Thyroid gland (tissue), 4 donors: Measurements from ENCODE around the gene ZC3H6.

ENCODE experiments used
- POLR2A ChIP-seq, 2 donors: fragments of 450-650 bp; IDR thresholded peaks; one replicate each; pipeline ENCODE4 v1.6.1; 2017; ENCODE audit warnings: antibody characterized with exemption in 2 of 2, mild to moderate bottlenecking in 2 of 2, moderate library complexity in 1 of 2
- TF ChIP-seq, protein P1 (sequence below), 6 experiments: fragments of 200-600 bp in 3 of 6; fragments of 450-650 bp in 3 of 6; sonication (generic) in 3 of 6; IDR thresholded peaks; one replicate each; pipeline ENCODE4 v1.5.1; 2016 to 2019; ENCODE audit warnings: antibody characterized with exemption in 6 of 6, mild to moderate bottlenecking in 2 of 6, inconsistent platforms in 1 of 6, moderate library complexity in 1 of 6

DNA sequence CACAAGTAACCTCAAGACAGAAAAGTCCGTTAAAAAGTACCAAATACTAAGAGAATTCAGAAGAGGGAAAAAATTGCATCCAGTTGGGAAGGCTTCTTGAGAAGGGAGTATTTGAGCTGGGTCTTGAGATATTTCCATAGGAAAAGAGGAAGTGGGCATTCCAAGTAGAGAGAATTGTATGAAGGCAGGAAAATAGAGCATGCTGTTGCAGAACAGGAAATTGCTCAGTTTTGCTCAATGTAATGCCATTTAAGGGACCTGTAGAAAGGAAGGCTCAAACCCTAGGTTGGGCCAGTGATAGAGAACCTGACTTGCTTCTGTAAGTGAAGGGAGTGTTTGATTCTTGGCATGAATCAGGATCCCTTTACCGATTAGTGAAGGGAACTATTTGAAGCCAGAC, 19.5 kb upstream of the ZC3H6 start:
- TF ChIP-seq POLR2A (IDR thresholded peaks at IDR 0.05), result no peak
- TF ChIP-seq, protein P1, sequence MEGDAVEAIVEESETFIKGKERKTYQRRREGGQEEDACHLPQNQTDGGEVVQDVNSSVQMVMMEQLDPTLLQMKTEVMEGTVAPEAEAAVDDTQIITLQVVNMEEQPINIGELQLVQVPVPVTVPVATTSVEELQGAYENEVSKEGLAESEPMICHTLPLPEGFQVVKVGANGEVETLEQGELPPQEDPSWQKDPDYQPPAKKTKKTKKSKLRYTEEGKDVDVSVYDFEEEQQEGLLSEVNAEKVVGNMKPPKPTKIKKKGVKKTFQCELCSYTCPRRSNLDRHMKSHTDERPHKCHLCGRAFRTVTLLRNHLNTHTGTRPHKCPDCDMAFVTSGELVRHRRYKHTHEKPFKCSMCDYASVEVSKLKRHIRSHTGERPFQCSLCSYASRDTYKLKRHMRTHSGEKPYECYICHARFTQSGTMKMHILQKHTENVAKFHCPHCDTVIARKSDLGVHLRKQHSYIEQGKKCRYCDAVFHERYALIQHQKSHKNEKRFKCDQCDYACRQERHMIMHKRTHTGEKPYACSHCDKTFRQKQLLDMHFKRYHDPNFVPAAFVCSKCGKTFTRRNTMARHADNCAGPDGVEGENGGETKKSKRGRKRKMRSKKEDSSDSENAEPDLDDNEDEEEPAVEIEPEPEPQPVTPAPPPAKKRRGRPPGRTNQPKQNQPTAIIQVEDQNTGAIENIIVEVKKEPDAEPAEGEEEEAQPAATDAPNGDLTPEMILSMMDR (IDR thresholded peaks at IDR 0.05), result no peak
